ENCODE results near the gene PPP6R3. TPM values are rescaled to one million over a fixed set of nuclear protein-coding genes. Genes with fewer than 3 reads are reported as not detected.

PPP6R3 gene
- polyA plus RNA-seq, 1 experiment, result 58.5 TPM

- Histone ChIP-seq H3K9me3 (ENCODE audit: control insufficient read depth, insufficient read depth, low read length) (peaks cover 23% of the 10 kb centered on the region), H3K27ac (ENCODE audit: low read depth, low read length) (no peak overlapping the region), H3K4me3 (ENCODE audit: low read depth, low read length) (no peak overlapping the region), H3K27me3 (ENCODE audit: control insufficient read depth, insufficient read depth, low read length) (peaks cover 37% of the 10 kb centered on the region)
- ChIA-PET POLR2A (no interaction called here), CTCF (interaction anchor here (0.6 kb wide), 1 partner anchor 94 kb away, joined by 3 read pairs; no protein-coding TSS in a partner anchor)
- no peak for TF ChIP-seq CTCF (IDR thresholded peaks at IDR 0.05; ENCODE audit: low read depth, low read length)
- DNase-seq (ENCODE audit: low read depth, low spot score), result no peak
These were observed 203.6 kb downstream of the PPP6R3 start for GRCh38 chr11:68664141-68664540.

GRCh38 chr11:68664906-68665305 lies 204.4 kb downstream of the PPP6R3 start:
- no peak for TF ChIP-seq CTCF (IDR thresholded peaks at IDR 0.05; ENCODE audit: low read depth, low read length)
- Histone ChIP-seq H3K27ac (ENCODE audit: low read depth, low read length) (no peak overlapping the region), H3K9me3 (ENCODE audit: control insufficient read depth, insufficient read depth, low read length) (peaks cover 24% of the 10 kb centered on the region), H3K27me3 (ENCODE audit: control insufficient read depth, insufficient read depth, low read length) (peaks cover 38% of the 10 kb centered on the region), H3K4me3 (ENCODE audit: low read depth, low read length) (no peak overlapping the region)
- no peak for DNase-seq (ENCODE audit: low read depth, low spot score)
- ChIA-PET POLR2A (no interaction called here), CTCF (no interaction called here)

Small RNA genes lying within 50 kb of the gene (small RNA-seq; reads per million reads assigned to genes)
- gene NDUFA3P2 (ENCODE audit: insufficient read length, low read depth), result not detected

Other genes starting within 250 kb of the PPP6R3 start
- 14.7 and 17.2 TPM in 2 replicates for gene KMT5B, start 247.5 kb upstream of the PPP6R3 start, polyA plus RNA-seq (2011; rRNA removed)
- gene C11orf24, start 188.8 kb upstream of the PPP6R3 start, polyA plus RNA-seq (2011; rRNA removed), result 39.1 and 58.9 TPM in 2 replicates
- 4.9 and 8.0 TPM in 2 replicates for gene LRP5, start 148.2 kb upstream of the PPP6R3 start, polyA plus RNA-seq (2011; rRNA removed)
- gene GAL, start 223.8 kb downstream of the PPP6R3 start, polyA plus RNA-seq (2011; rRNA removed), result 1.8 and 1.9 TPM in 2 replicates

Data from AG04450 (cell line).